HG02678 (cell line): ENCODE data around the gene TCP1.
"Not testable (repeated sequence)": the region's sequence is repeated elsewhere in the genome, so short reads cannot be mapped to it uniquely, and the experiment has no call there.

Experiments
- ATAC-seq: cut with Tn5 transposase; IDR thresholded peaks from one replicate; pipeline ENCODE4 v1.9.1; 2021; ENCODE audit warnings: mild to moderate bottlenecking, moderate library complexity; ENCODE audit not compliant: unreplicated experiment

Gene TCP1

GRCh38 chr6:159778131-159778530 lies 11.3 kb downstream of the TCP1 start:
- no peak for ATAC-seq

GRCh38 chr6:159777240-159777904 lies 12.0 kb downstream of the TCP1 start:
- ATAC-seq, result no peak

- ATAC-seq, result no peak
Observed at GRCh38 chr6:159772196-159772595, 17.2 kb downstream of the TCP1 start.

- ATAC-seq, result no peak
Observed at GRCh38 chr6:159769470-159769869, 19.9 kb downstream of the TCP1 start.

- ATAC-seq, result no peak
Observed at GRCh38 chr6:159766906-159767305, 22.5 kb downstream of the TCP1 start.

- ATAC-seq, result peak; percentile 4
Observed at GRCh38 chr6:159762681-159763293, 26.6 kb downstream of the TCP1 start.

- ATAC-seq, result peak; percentile 98
Observed at GRCh38 chr6:159761873-159762680, 27.3 kb downstream of the TCP1 start, which contains the start of gene ACAT2. TSS of gene ACAT2 (plus strand) at chr6:159762045. CDS start at chr6:159762088, 43 bp downstream.

- ATAC-seq, result peak; percentile 0
Observed at GRCh38 chr6:159761129-159761872, 28.1 kb downstream of the TCP1 start.

- ATAC-seq, result no peak
Observed at GRCh38 chr6:159760602-159761057, 28.8 kb downstream of the TCP1 start.

GRCh38 chr6:159759645-159760044 lies 29.8 kb downstream of the TCP1 start:
- no peak for ATAC-seq

- no peak for ATAC-seq
Observed at GRCh38 chr6:159758031-159759001, 31.1 kb downstream of the TCP1 start.

GRCh38 chr6:159756508-159756907 lies 32.9 kb downstream of the TCP1 start:
- no peak for ATAC-seq

GRCh38 chr6:159754959-159755914 lies 34.2 kb downstream of the TCP1 start:
- no peak for ATAC-seq

GRCh38 chr6:159754401-159754800 lies 35.0 kb downstream of the TCP1 start:
- no peak for ATAC-seq

GRCh38 chr6:159753081-159753872 lies 36.1 kb downstream of the TCP1 start:
- ATAC-seq, result no peak

- no peak for ATAC-seq
Observed at GRCh38 chr6:159751448-159751847, 38.0 kb downstream of the TCP1 start.

GRCh38 chr6:159748127-159748526 lies 41.3 kb downstream of the TCP1 start:
- ATAC-seq, result not testable (repeated sequence)

- no peak for ATAC-seq
Observed at GRCh38 chr6:159746759-159747158, 42.6 kb downstream of the TCP1 start.
